HCT116 (cell line): ENCODE results near the gene OLFML2B. TPM values are rescaled to one million over a fixed set of nuclear protein-coding genes. Genes with fewer than 3 reads are reported as not detected.

Experiments
- ATAC-seq: fragments of 200-7000 bp; cut with Tn5 transposase; 2 replicates; pipeline ENCODE4 v1.9.1; 2020; ENCODE audit warnings: mild to moderate bottlenecking, moderate library complexity
- BruUV-seq: library from RNA; stranded (reverse); fragments of 400-500 nt; replicated peaks from 2 replicates; lab custom pipeline; 2021; lab: Mats Ljungman, UMichigan
- CTCF ChIA-PET: fragments of 300-600 bp; sonication (Branson Sonifier 250); formaldehyde crosslinking; loops from one replicate; lab custom pipeline; 2021; ENCODE audit warnings: antibody characterized with exemption; lab: Charles Lee
- POLR2A ChIA-PET: fragments of 300-600, 350-600 bp; sonication (Branson Sonifier 250); formaldehyde crosslinking; loops from one replicate; lab custom pipeline; 2021; ENCODE audit warnings: antibody characterized with exemption; lab: Charles Lee
- RAD21 ChIA-PET, 2 experiments: fragments of 300-600 bp; sonication (Branson Sonifier 250); formaldehyde crosslinking; loops; one replicate each; lab custom pipeline; 2023; ENCODE audit warnings: low total read pairs in 2 of 2; ENCODE audit not compliant: uncharacterized antibody in 2 of 2, unreplicated experiment in 2 of 2, low non-redundant PET in 1 of 2; lab: Charles Lee
- DNase-seq: peaks from one replicate; pipeline ENCODE4 v3.0.0-alpha.2; 2010; ENCODE audit warnings: low read depth, low spot score
- H2AFZ ChIP-seq: fragments of 200-600 bp; shearing (Covaris generic), sonication (generic); 2 replicates; pipeline ENCODE4 v1.6.1; 2017; ENCODE audit warnings: low read depth, mixed run types, mixed read lengths, antibody characterized with exemption, low read length; ENCODE audit not compliant: poor library complexity, severe bottlenecking
- H3K27ac ChIP-seq: 2 replicates; pipeline ENCODE4 v1.5.1; 2012; ENCODE audit warnings: low read depth, low read length
- H3K27me3 ChIP-seq: fragments of 200-600 bp; sonication (generic); 2 replicates; pipeline ENCODE4 v1.6.1; 2016; ENCODE audit warnings: mixed run types, low read length, mixed read lengths; ENCODE audit not compliant: insufficient read depth
- H3K36me3 ChIP-seq, 2 experiments: fragments of 200-500 bp in 1 of 2; fragments of 200-600 bp in 1 of 2; sonication (Bioruptor generic) in 1 of 2; sonication (generic) in 1 of 2; 2 replicates each; pipeline versions ENCODE4 v1.5.1 to v1.6.1; 2014 to 2016; ENCODE audit warnings: low read length in 2 of 2, inconsistent platforms in 1 of 2, mixed read lengths in 1 of 2, mixed run types in 1 of 2; ENCODE audit not compliant: insufficient read depth in 2 of 2, control insufficient read depth in 1 of 2
- H3K4me1 ChIP-seq, 2 experiments: fragments of 200-600 bp in 1 of 2; sonication (generic) in 1 of 2; 2 replicates each; pipeline versions ENCODE4 v1.5.1 to v1.6.1; 2012 to 2017; ENCODE audit warnings: low read length in 2 of 2, inconsistent platforms in 1 of 2, mild to moderate bottlenecking in 1 of 2, mixed read lengths in 1 of 2, mixed run types in 1 of 2, moderate library complexity in 1 of 2; ENCODE audit not compliant: insufficient read depth in 2 of 2, control insufficient read depth in 1 of 2
- H3K4me2 ChIP-seq: fragments of 200-600 bp; sonication (generic); 2 replicates; pipeline ENCODE4 v1.6.1; 2017; ENCODE audit warnings: mixed run types, low read length, mixed read lengths
- H3K4me3 ChIP-seq, 2 experiments: fragments of 200-600 bp in 1 of 2; sonication (generic) in 1 of 2; replicated peaks in 1 of 2; 2 replicates each; pipeline ENCODE4 v1.5.1; 2011 to 2016; ENCODE audit warnings: low read length in 2 of 2, control low read depth in 1 of 2, low read depth in 1 of 2, mild to moderate bottlenecking in 1 of 2, mixed read lengths in 1 of 2, mixed run types in 1 of 2
- H3K79me2 ChIP-seq: fragments of 200-600 bp; sonication (generic); 2 replicates; pipeline ENCODE4 v1.6.1; 2017; ENCODE audit warnings: mild to moderate bottlenecking, mixed run types, low read length, moderate library complexity, mixed read lengths; ENCODE audit not compliant: insufficient read depth
- H3K9ac ChIP-seq: fragments of 200-600 bp; sonication (generic); 2 replicates; pipeline ENCODE4 v1.6.1; 2016; ENCODE audit warnings: low read length, mixed read lengths
- H3K9me2 ChIP-seq: fragments of 200-600 bp; sonication (generic), shearing (Covaris generic); 2 replicates; pipeline ENCODE4 v1.6.1; 2017; ENCODE audit warnings: mixed run types, mild to moderate bottlenecking, moderate library complexity; ENCODE audit not compliant: insufficient read depth
- H3K9me3 ChIP-seq, 2 experiments: fragments of 200-500 bp in 1 of 2; fragments of 200-600 bp in 1 of 2; sonication (Bioruptor generic) in 1 of 2; sonication (generic) in 1 of 2; 2 replicates each; pipeline ENCODE4 v1.6.1; 2014 to 2017; ENCODE audit warnings: low read length in 2 of 2, mixed read lengths in 2 of 2, inconsistent platforms in 1 of 2, low read depth in 1 of 2, mild to moderate bottlenecking in 1 of 2, mixed run types in 1 of 2, moderate library complexity in 1 of 2; ENCODE audit not compliant: control insufficient read depth in 1 of 2, insufficient read depth in 1 of 2
- H4K20me1 ChIP-seq: fragments of 200-600 bp; sonication (generic), shearing (Covaris generic); 2 replicates; pipeline ENCODE4 v1.6.1; 2017; ENCODE audit warnings: mixed run types, mild to moderate bottlenecking, moderate library complexity; ENCODE audit not compliant: insufficient read depth
- ATF3 ChIP-seq: IDR thresholded peaks from 2 replicates; pipeline ENCODE4 v1.6.1; 2012
- CTCF ChIP-seq, 3 experiments: fragments of 200-600 bp in 1 of 3; sonication (generic) in 1 of 3; IDR thresholded peaks in 2 of 3; conservative IDR thresholded peaks in 1 of 3; 2 replicates each; pipeline ENCODE4 v1.5.1; 2012 to 2017; ENCODE audit warnings: low read depth in 2 of 3, low read length in 2 of 3, antibody characterized with exemption in 1 of 3, borderline replicate concordance in 1 of 3, control low read depth in 1 of 3, mild to moderate bottlenecking in 1 of 3, mixed read lengths in 1 of 3, mixed run types in 1 of 3, moderate library complexity in 1 of 3; ENCODE audit not compliant: insufficient read depth in 1 of 3
- MAX ChIP-seq: IDR thresholded peaks from 2 replicates; pipeline ENCODE4 v1.6.1; 2012
- SIN3A ChIP-seq: IDR thresholded peaks from 2 replicates; pipeline ENCODE4 v1.6.1; 2012; ENCODE audit warnings: low read depth
- TCF7L2 ChIP-seq: IDR thresholded peaks from 2 replicates; pipeline ENCODE4 v1.7.0; 2011; ENCODE audit warnings: borderline replicate concordance, inconsistent platforms; ENCODE audit not compliant: insufficient read depth, insufficient read length; ENCODE audit errors: extremely low read depth
- ZBTB33 ChIP-seq: IDR thresholded peaks from 2 replicates; pipeline ENCODE4 v1.6.1; 2011; ENCODE audit warnings: mild to moderate bottlenecking, low read length, moderate library complexity; ENCODE audit not compliant: insufficient replicate concordance; ENCODE audit errors: extremely low read depth
- ZNF274 ChIP-seq: fragments of 200-500 bp; sonication (Bioruptor generic); IDR thresholded peaks from 2 replicates; pipeline ENCODE4 v1.6.1; 2014; ENCODE audit warnings: mild to moderate bottlenecking, low read depth, low read length, inconsistent platforms
- intact Hi-C: fragments of 100-400 bp; cut with micrococcal nuclease; formaldehyde crosslinking; loops from 2 replicates; pipeline ENCODE4 v1.10.0; 2022
- total RNA-seq: library from RNA; stranded (reverse); gene quantifications from one replicate; pipeline ENCODE4 v1.2.1, GENCODE V29; 2021; ENCODE audit not compliant: unreplicated experiment

OLFML2B gene
- total RNA-seq, 1 experiment from 2014 or later, result 1.3 TPM

GRCh38 chr1:161952607-161953172, 71.0 kb downstream of the OLFML2B start:
- no peak overlapping the region for H3K4me3 ChIP-seq
- no peaks in the 10 kb centered on the region for H3K9me2 ChIP-seq
- CTCF ChIA-PET, result no interaction called here
- ATAC-seq (no peak), DNase-seq (no peak)
- no peak overlapping the region for H3K27ac ChIP-seq
- H3K4me2 ChIP-seq, result no peak overlapping the region
- BruUV-seq, result no TSS peak
- H3K4me1 ChIP-seq, result no peaks in the 10 kb centered on the region
- no peak overlapping the region for H3K9ac ChIP-seq
- H4K20me1 ChIP-seq, result no peaks in the 10 kb centered on the region
- intact Hi-C loops, result no loop called here
- no peaks in the 10 kb centered on the region for H3K79me2 ChIP-seq
- RAD21 ChIA-PET, result no interaction called here
- TF ChIP-seq ATF3, result no peak
- TF ChIP-seq SIN3A, result no peak
- no peak for TF ChIP-seq ZBTB33
- no peak for TF ChIP-seq TCF7L2
- no peak for TF ChIP-seq CTCF (IDR thresholded peaks at IDR 0.05 in 2 of 3, conservative IDR thresholded peaks at IDR 0.05 in 1 of 3; ENCODE audit: borderline replicate concordance in 1 of 3, insufficient read depth in 1 of 3, low read depth in 2 of 3, low read length in 2 of 3)
- no peak for TF ChIP-seq MAX
- TF ChIP-seq ZNF274, result no peak
- POLR2A ChIA-PET, result no interaction called here
- no peaks in the 10 kb centered on the region for H3K36me3 ChIP-seq
- H3K9me3 ChIP-seq, result no peaks in the 10 kb centered on the region
- no peak overlapping the region for H2AFZ ChIP-seq
- no peaks in the 10 kb centered on the region for H3K27me3 ChIP-seq
